Astrocyte (in vitro differentiated cells and primary cell): Measurements from ENCODE around the gene CRYBA2.

Experiments used
- EZH2 ChIP-seq: IDR thresholded peaks from 2 replicates; pipeline ENCODE4 v1.6.1; 2012; ENCODE audit warnings: mild to moderate bottlenecking, low read length, inconsistent platforms; ENCODE audit not compliant: insufficient read depth
- TF ChIP-seq, protein P1 (sequence below): IDR thresholded peaks from 2 replicates; pipeline ENCODE4 v1.5.1; 2011; ENCODE audit warnings: low read depth, mild to moderate bottlenecking, inconsistent platforms, low read length, moderate library complexity; ENCODE audit not compliant: insufficient read depth

DNA sequence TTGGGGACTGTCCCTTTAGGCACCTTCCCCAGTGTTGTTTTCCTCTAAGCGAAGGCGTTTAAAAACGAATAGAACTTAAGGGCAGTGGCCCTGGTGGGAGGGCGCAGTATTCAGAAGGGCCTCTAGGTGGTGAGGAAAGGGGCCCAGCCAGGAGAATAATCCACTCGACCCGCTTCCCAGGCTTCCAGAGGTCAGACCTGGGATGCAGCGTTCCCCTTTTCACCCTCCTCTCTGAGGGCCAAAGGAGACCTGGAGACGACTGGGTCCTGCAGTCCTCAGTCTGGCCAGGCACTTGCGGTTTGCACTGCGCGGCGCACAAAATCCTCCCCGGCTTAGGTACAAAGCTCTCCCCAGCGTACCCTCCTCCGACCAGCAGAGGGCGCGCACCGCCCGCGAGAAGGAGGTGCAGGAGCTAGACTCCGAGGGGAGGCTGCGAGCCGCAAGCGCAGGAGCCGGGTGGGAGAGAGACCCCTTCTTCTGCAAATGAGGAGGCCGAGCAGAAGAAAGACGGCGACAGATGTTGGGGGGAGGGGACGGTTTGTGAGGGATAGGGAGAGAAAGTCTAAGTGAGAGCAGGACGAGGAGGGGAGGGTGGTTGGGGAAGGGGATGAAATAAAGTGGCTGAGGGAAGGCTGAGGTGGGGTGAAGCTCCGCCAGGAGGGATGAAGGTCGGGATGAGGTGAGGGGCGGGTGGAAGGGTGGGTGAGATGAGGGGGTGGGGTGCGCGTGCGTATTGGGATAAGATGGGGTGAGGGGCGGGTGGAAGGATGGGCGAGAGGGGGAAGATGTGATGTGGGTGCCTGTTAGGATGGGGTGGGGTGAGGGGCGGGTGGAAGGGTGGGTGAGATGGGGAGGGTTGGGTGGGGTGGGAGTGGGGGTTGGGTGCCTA, 13.1 kb downstream of the CRYBA2 start:
- TF ChIP-seq, protein P1, sequence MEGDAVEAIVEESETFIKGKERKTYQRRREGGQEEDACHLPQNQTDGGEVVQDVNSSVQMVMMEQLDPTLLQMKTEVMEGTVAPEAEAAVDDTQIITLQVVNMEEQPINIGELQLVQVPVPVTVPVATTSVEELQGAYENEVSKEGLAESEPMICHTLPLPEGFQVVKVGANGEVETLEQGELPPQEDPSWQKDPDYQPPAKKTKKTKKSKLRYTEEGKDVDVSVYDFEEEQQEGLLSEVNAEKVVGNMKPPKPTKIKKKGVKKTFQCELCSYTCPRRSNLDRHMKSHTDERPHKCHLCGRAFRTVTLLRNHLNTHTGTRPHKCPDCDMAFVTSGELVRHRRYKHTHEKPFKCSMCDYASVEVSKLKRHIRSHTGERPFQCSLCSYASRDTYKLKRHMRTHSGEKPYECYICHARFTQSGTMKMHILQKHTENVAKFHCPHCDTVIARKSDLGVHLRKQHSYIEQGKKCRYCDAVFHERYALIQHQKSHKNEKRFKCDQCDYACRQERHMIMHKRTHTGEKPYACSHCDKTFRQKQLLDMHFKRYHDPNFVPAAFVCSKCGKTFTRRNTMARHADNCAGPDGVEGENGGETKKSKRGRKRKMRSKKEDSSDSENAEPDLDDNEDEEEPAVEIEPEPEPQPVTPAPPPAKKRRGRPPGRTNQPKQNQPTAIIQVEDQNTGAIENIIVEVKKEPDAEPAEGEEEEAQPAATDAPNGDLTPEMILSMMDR = peak; percentile 70
- TF ChIP-seq EZH2 = no peak
